NB4 (cell line): ENCODE data around the gene BARX1.

ENCODE experiments used
- CTCF ChIP-seq: IDR thresholded peaks from one replicate; pipeline ENCODE4 v1.5.1; 2012; ENCODE audit warnings: low read depth, low read length
- MAX ChIP-seq: IDR thresholded peaks from 2 replicates; pipeline ENCODE4 v1.6.1; 2011; ENCODE audit warnings: low read depth, low read length
- MYC ChIP-seq: IDR thresholded peaks from 2 replicates; pipeline ENCODE4 v1.6.1; 2011; ENCODE audit warnings: low read depth, low read length
- POLR2A ChIP-seq: IDR thresholded peaks from 2 replicates; pipeline ENCODE4 v1.6.1; 2011; ENCODE audit warnings: mild to moderate bottlenecking; ENCODE audit not compliant: insufficient read length; ENCODE audit errors: extremely low read depth

- no peak for TF ChIP-seq CTCF
- TF ChIP-seq POLR2A = no peak
- no peak for TF ChIP-seq MYC
- TF ChIP-seq MAX = no peak
Measured at GRCh38 chr9:93955111-93955980, at the start of gene BARX1.
